ENCODE results near the gene DLG2.

DLG2 gene

GRCh38 chr11:84247129-84247528 is 1380.0 kb downstream of the DLG2 start:
- Mint-ChIP-seq H3K4me1 (no peaks in the 10 kb centered on the region), H3K27me3 (ENCODE audit: low read depth) (no peaks in the 10 kb centered on the region), H3K4me3 (no peak overlapping the region), H3K36me3 (ENCODE audit: low read depth) (no peaks in the 10 kb centered on the region), H3K9me3 (no peaks in the 10 kb centered on the region), H3K27ac (no peak overlapping the region)
- TF ChIP-seq CTCF (IDR thresholded peaks at IDR 0.05; ENCODE audit: unreplicated experiment in 3 of 3), result no peak

- H3K27ac Mint-ChIP-seq, result no peak overlapping the region
- H3K9me3 Mint-ChIP-seq, result no peaks in the 10 kb centered on the region
- no peaks in the 10 kb centered on the region for H3K4me1 Mint-ChIP-seq
- H3K27me3 Mint-ChIP-seq (ENCODE audit: low read depth), result no peaks in the 10 kb centered on the region
- no peaks in the 10 kb centered on the region for H3K36me3 Mint-ChIP-seq (ENCODE audit: low read depth)
- H3K4me3 Mint-ChIP-seq, result no peak overlapping the region
- TF ChIP-seq CTCF (IDR thresholded peaks at IDR 0.05; ENCODE audit: unreplicated experiment in 3 of 3), result no peak
Measured at GRCh38 chr11:84243629-84244263, 1383.4 kb downstream of the DLG2 start.

- no peak overlapping the region for H3K4me3 Mint-ChIP-seq
- H3K9me3 Mint-ChIP-seq, result no peaks in the 10 kb centered on the region
- H3K27ac Mint-ChIP-seq, result peak overlapping the region in 1 of 3 experiments; percentile 13
- H3K36me3 Mint-ChIP-seq (ENCODE audit: low read depth), result no peaks in the 10 kb centered on the region
- H3K27me3 Mint-ChIP-seq (ENCODE audit: low read depth), result no peaks in the 10 kb centered on the region
- TF ChIP-seq CTCF (IDR thresholded peaks at IDR 0.05; ENCODE audit: unreplicated experiment in 3 of 3), result no peak
- peaks cover under 1% of the 10 kb centered on the region for H3K4me1 Mint-ChIP-seq
Measured at GRCh38 chr11:84241343-84242131, 1385.6 kb downstream of the DLG2 start.

DNA sequence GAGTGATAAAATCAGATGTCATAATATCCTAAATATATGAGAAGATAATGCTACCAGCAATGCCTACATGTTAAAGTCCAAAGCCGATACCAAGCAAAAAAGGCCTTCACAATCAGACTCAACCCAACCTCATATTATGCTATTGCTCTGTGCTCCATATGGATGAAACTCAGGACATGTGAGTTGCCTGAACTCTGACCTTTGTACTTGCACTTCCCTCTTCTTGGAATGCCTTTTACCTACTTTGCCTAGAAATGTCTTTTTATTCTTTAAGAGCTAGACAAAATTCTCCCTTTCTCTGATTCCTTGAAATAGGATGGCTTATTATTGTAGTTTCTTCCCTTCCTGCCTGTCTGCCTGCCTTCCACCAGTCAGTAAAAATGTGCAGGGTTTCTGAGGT is 1386.3 kb downstream of the DLG2 start:
- no peak for TF ChIP-seq CTCF (IDR thresholded peaks at IDR 0.05; ENCODE audit: unreplicated experiment in 3 of 3)
- Mint-ChIP-seq H3K27ac (peak overlapping the region in 1 of 3 experiments; percentile 13), H3K27me3 (ENCODE audit: low read depth) (no peaks in the 10 kb centered on the region), H3K36me3 (ENCODE audit: low read depth) (no peaks in the 10 kb centered on the region), H3K9me3 (no peaks in the 10 kb centered on the region), H3K4me3 (no peak overlapping the region), H3K4me1 (peaks cover 5% of the 10 kb centered on the region)

GRCh38 chr11:84236436-84236835 is 1390.7 kb downstream of the DLG2 start:
- TF ChIP-seq CTCF (IDR thresholded peaks at IDR 0.05; ENCODE audit: unreplicated experiment in 3 of 3), result no peak
- Mint-ChIP-seq H3K36me3 (ENCODE audit: low read depth) (no peaks in the 10 kb centered on the region), H3K4me1 (peaks cover 28% of the 10 kb centered on the region), H3K27ac (no peak overlapping the region), H3K27me3 (ENCODE audit: low read depth) (no peaks in the 10 kb centered on the region), H3K4me3 (no peak overlapping the region), H3K9me3 (no peaks in the 10 kb centered on the region)

Data from nephron (organoid).